GM12874 (cell line): ENCODE results near the gene TCEA3.

ENCODE experiments used
- TF ChIP-seq, protein P1 (sequence below): IDR thresholded peaks from 2 replicates; pipeline ENCODE4 v1.5.1; 2011; ENCODE audit warnings: low read depth, mild to moderate bottlenecking, control low read depth, low read length, moderate library complexity; ENCODE audit not compliant: insufficient read depth

The TCEA3 gene

GRCh38 chr1:23446661-23447310 is 22.2 kb upstream of the TCEA3 start:
- TF ChIP-seq, protein P1, sequence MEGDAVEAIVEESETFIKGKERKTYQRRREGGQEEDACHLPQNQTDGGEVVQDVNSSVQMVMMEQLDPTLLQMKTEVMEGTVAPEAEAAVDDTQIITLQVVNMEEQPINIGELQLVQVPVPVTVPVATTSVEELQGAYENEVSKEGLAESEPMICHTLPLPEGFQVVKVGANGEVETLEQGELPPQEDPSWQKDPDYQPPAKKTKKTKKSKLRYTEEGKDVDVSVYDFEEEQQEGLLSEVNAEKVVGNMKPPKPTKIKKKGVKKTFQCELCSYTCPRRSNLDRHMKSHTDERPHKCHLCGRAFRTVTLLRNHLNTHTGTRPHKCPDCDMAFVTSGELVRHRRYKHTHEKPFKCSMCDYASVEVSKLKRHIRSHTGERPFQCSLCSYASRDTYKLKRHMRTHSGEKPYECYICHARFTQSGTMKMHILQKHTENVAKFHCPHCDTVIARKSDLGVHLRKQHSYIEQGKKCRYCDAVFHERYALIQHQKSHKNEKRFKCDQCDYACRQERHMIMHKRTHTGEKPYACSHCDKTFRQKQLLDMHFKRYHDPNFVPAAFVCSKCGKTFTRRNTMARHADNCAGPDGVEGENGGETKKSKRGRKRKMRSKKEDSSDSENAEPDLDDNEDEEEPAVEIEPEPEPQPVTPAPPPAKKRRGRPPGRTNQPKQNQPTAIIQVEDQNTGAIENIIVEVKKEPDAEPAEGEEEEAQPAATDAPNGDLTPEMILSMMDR = no peak

DNA sequence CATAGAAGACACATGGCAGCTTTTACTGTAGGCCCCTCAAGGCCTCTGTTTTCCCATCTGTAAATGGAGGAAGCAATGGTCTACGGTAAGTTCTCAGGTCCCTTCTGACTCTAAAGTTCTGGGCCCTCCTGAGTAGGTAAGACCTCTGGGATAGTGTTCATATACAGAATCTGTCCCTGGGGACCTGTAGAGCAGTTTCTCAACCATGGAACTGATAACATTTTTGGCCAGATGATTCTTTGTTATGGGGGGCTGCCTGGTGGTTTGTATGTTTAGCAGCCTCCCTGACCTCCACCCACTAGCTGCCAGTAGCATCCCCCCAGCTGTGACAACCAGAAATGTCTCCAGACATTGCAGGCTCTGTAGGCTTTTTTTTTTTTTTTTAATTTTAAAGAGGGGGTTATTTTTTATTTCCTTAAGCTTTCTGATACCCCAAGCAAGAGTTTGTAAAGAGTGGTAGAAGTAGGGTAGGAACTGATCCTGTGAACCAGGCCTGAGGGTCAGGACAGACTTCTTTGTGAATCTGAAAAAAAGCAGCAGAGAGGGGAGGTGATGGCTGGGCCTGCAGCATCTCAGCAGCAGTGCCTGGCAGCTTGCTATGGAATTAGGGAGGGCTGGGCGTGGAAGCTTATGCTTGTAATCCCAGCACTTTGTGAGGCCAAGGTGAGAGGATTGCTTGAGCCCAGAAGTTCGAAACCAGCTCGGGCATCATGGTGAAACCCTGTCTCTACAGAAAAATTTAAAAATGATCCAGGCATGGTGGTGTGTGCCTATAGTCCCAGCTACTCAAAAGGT is 20.2 kb upstream of the TCEA3 start:
- TF ChIP-seq, protein P1 = no peak

- TF ChIP-seq, protein P1 = no peak
Observed at GRCh38 chr1:23444104-23444533, 19.6 kb upstream of the TCEA3 start.

- TF ChIP-seq, protein P1 = no peak
Observed at GRCh38 chr1:23442751-23443150, 18.2 kb upstream of the TCEA3 start.

GRCh38 chr1:23441446-23442148 is 17.0 kb upstream of the TCEA3 start:
- TF ChIP-seq, protein P1 = no peak

GRCh38 chr1:23438545-23438944 is 14.0 kb upstream of the TCEA3 start:
- TF ChIP-seq, protein P1 = no peak

DNA sequence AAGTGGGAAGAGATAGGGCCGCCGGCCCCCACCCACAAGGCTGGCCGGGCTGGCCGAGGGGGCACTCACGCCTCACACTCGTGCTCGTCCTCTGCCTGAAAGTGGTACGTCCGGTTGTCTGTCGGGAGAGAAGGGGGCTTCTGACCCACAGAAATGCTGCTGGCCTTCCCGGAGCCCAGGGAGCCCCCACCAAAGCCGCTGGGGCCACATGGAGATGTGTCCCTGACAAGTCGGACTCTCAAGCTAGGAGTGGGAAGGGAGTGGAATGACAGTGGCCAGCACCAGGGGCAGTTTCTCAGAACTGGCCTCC is 12.8 kb upstream of the TCEA3 start:
- TF ChIP-seq, protein P1 = no peak
